Activated naive CD8-positive, alpha-beta T cell treated with anti-CD3 and anti-CD28 coated beads, Interleukin-2, amount 50 U/mL, for 24 hours (primary cell): ENCODE data around the gene ASS1.

Source experiments
- ATAC-seq: fragments of 150-1000 bp; cut with Tn5 transposase; one replicate; pipeline ENCODE4 v1.10.0; 2021
- DNase-seq: peaks from one replicate; pipeline ENCODE4 v3.0.0; 2021
- H3K27ac Mint-ChIP-seq: one replicate; pipeline ENCODE4 v1.8.0; 2021; ENCODE audit warnings: mild to moderate bottlenecking, mixed read lengths
- H3K27me3 Mint-ChIP-seq: one replicate; pipeline ENCODE4 v1.8.0; 2021; ENCODE audit warnings: mixed read lengths
- H3K36me3 Mint-ChIP-seq: one replicate; pipeline ENCODE4 v1.8.0; 2021; ENCODE audit warnings: low read depth, mixed read lengths
- H3K4me1 Mint-ChIP-seq: one replicate; pipeline ENCODE4 v1.8.0; 2021; ENCODE audit warnings: mixed read lengths
- H3K4me3 Mint-ChIP-seq: one replicate; pipeline ENCODE4 v1.8.0; 2021; ENCODE audit warnings: mild to moderate bottlenecking, moderate library complexity, mixed read lengths
- H3K9me3 Mint-ChIP-seq: one replicate; pipeline ENCODE4 v1.8.0; 2021; ENCODE audit warnings: mixed read lengths

ASS1 gene

DNA sequence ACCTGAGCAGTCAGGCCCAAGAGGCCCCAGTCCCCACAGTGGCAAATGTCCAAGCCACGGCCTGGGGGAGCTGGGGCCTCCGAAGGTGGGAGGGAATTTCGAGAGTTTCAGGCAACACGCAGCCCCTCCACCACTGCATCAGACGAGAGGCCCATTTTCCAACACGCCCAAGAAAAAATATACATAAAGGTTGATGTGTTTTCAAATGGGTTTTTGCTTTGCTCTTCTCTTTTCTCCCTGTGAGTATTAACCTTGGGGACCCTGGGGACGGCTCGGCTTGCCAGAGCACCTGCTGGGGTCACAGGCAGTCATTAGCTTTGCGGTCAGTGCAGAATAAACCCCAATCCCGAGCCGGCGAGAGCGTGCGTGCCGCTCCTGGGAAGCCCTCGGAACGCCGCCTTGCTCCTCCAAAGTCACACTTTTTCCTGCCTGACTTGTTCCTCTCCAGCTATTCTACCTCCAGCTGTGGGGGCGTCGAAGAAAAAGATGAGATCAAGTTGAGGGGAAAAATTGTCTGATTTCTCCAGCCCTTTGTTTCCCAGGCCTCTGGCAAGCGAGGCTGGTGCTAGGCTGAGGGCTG, 31.5 kb downstream of the ASS1 start:
- ATAC-seq = no peak

DNA sequence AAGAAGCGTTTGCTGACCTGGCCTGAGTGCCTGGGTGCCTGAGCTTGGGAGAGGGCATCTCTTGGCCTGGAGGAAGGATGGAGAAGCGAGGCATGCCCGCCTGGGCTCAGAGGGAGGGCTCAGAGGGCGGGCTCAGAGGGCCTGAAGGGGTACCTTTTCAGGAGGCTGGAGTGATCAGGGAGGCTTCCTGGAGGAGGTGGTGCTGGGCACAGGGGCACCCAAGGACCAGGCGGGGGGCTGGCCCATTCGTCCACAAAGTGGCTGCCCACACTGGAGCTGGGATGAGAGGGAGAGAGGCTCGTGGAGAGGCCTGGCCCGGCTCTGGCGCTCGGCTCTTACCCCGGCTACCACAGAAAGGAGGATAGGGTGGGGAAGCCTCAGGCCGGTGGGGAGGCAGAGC, 32.8 kb downstream of the ASS1 start:
- DNase-seq (no peak), ATAC-seq (no peak)
- H3K36me3 Mint-ChIP-seq = no peaks in the 10 kb centered on the region
- no peak overlapping the region for H3K4me3 Mint-ChIP-seq
- peaks cover 8% of the 10 kb centered on the region for H3K27me3 Mint-ChIP-seq
- no peaks in the 10 kb centered on the region for H3K4me1 Mint-ChIP-seq
- no peaks in the 10 kb centered on the region for H3K9me3 Mint-ChIP-seq
- no peak overlapping the region for H3K27ac Mint-ChIP-seq

More for the DNA sequence above, 31.5 kb downstream of the ASS1 start:
- Mint-ChIP-seq H3K27me3 (peaks cover 13% of the 10 kb centered on the region), H3K27ac (no peak overlapping the region), H3K4me1 (no peaks in the 10 kb centered on the region), H3K36me3 (no peaks in the 10 kb centered on the region), H3K9me3 (no peaks in the 10 kb centered on the region), H3K4me3 (no peak overlapping the region)
- no peak for DNase-seq

DNA sequence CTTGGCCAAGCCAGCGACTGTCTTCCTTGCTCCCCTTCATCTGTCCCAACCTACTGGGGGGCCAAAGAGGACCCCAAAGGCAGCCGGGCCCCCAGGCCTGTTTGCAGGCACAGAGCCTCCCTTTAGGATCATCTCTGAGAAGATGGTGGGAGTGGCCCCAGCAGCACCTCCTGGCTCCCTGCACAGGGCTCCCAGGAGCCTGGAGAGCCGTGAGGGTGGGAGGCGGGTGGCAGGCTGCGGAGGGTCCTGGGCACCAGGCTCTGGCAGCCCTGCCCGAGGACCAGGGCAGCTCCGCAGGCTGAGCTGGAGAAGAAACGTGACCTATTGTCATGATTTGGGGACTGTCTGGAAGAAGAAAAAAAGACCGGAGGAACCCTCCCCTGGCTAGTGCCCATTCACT, 33.4 kb downstream of the ASS1 start:
- Mint-ChIP-seq H3K36me3 (no peaks in the 10 kb centered on the region), H3K4me3 (no peak overlapping the region), H3K4me1 (no peaks in the 10 kb centered on the region), H3K27ac (no peak overlapping the region), H3K9me3 (no peaks in the 10 kb centered on the region), H3K27me3 (peaks cover 8% of the 10 kb centered on the region)
- DNase-seq (no peak), ATAC-seq (no peak)

DNA sequence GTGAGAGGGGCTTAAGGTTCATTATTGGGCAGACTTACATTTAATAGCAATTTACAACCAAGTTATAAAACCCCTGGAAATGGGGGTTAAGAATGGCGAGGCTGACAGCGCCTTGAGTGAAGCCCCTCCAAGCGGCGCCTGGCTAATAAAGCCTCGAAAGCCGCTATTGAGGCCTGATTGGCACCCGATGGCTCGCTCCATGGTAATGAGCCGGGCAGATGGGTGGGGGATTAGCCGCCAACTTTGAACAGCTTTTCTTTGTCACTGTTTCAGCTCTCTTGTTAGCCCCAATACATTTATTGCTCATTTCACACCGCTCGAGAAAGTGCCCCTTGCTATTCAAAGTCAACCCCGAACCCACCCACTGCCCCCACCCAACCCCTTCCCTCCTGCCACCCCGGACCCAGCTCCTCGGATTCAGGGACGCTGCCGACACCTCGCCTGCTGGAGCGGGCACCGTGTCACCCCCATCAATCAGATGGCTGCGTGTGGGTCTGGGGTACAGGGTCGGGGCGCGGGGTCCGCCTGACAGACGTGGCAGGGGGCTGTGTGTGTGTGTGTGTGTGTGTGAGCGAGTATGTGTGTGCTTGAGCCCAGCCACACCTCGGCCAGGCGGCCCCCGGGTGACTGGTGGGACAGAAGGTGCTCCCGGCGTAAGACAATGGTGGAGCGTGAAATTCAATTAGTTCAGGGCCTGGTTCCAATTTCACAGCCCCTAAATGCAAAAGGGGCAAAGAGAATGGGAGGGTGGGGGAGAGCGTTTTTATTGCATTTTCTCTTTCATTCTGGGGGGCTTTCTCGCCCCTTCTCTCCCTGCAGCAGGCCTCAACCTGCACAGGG, 34.2 kb downstream of the ASS1 start:
- DNase-seq = no peak
- Mint-ChIP-seq H3K9me3 (no peaks in the 10 kb centered on the region), H3K27me3 (peaks cover 12% of the 10 kb centered on the region), H3K4me3 (no peak overlapping the region), H3K4me1 (no peaks in the 10 kb centered on the region), H3K27ac (no peak overlapping the region), H3K36me3 (no peaks in the 10 kb centered on the region)
- ATAC-seq = no peak

DNA sequence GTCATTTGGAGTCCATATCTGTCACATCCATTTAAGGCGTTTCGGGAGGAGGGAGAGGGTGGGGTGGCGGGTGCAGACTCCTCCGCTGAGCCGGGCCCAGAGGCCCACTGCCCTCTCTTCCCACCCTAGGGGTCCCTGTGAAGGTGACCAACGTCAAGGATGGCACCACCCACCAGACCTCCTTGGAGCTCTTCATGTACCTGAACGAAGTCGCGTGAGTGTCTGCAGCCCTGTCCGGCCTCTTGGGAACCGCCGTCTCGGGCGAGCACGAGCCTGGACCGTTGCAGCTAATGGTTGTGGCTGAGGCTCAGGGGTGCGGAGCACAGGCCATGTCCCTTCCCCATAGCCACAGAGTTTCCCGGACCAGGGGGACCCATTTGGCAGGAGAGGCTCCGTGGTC, 34.8 kb downstream of the ASS1 start:
- ATAC-seq (no peak), DNase-seq (no peak)
- H3K36me3 Mint-ChIP-seq = no peaks in the 10 kb centered on the region
- no peak overlapping the region for H3K4me3 Mint-ChIP-seq
- H3K9me3 Mint-ChIP-seq = no peaks in the 10 kb centered on the region
- H3K4me1 Mint-ChIP-seq = no peaks in the 10 kb centered on the region
- H3K27me3 Mint-ChIP-seq = peaks cover 16% of the 10 kb centered on the region
- no peak overlapping the region for H3K27ac Mint-ChIP-seq

DNA sequence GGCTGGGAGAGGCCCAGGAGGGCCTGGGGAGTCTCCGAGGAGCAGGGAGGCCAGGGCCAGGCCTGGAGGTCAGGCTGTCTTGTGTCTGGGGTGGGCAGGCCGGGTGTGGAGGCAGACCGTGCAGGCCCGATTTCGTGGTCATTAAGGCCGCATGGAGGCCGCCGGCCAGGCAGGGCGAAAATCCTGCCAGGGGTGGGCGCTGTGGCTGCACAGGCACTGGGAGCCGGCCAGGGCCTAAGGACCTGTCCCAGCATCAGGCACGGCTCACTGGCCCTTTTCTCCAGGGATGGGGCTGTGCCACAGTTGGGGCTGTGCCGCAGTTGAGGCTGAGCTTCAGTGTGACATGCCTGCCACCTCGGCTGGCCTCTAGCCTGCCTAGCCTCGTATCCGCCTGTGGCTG, 35.9 kb downstream of the ASS1 start:
- no peaks in the 10 kb centered on the region for H3K4me1 Mint-ChIP-seq
- ATAC-seq = no peak
- H3K27me3 Mint-ChIP-seq = peaks cover 20% of the 10 kb centered on the region
- no peaks in the 10 kb centered on the region for H3K9me3 Mint-ChIP-seq
- DNase-seq = no peak
- H3K36me3 Mint-ChIP-seq = no peaks in the 10 kb centered on the region
- H3K4me3 Mint-ChIP-seq = no peak overlapping the region
- no peak overlapping the region for H3K27ac Mint-ChIP-seq

DNA sequence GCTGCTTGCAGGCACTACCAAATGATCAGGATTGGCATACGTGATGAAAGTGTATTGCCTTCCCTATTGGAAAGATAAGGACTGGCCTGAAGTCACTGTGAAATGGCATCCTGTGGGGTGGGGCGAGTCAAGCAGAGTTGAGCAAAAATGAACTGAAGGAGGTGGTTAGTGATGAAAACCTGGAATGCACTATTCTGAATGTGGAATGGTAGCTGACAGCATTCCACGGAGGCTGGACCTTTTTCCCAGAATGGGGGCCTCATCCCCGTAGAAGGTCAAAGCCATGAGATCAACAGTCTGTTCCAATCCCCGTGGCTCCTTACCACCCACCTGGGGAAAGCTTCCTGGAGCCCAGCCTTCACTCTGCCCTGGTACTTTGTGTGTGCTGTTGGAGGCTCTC, 37.7 kb downstream of the ASS1 start:
- peaks cover 22% of the 10 kb centered on the region for H3K27me3 Mint-ChIP-seq
- H3K27ac Mint-ChIP-seq = no peak overlapping the region
- no peaks in the 10 kb centered on the region for H3K36me3 Mint-ChIP-seq

DNA sequence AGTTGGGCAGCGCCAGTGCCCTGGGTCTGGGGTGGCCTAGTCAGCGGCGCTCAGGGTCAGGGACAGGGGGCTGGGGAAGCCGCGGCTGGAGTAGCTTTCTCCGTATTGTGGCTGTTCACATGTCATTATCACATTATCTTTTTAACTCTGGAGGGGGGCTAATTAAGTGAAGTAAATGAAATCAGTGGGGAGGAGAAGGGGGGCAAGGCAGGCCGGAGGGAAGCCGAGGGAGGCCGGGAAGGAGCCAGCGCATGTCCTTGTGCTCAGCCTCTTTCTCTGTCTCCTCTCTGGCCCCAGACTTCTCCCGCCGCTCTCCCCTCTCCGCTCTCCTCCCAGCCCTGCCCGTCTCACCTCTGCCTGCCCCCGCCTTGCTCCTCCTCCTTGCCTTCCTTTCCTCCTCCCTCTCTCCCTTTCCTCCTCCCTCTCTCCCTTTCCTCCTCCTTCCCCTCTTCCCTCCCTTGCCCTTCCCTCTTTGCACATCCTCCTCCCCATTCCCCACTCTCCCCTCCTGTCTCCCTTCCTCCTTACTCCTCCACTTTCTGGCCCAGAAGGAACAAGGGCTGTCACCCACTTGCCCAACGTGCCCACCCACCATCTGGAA, 38.7 kb downstream of the ASS1 start:
- ATAC-seq (no peak), DNase-seq (no peak)
- no peaks in the 10 kb centered on the region for H3K9me3 Mint-ChIP-seq
- no peaks in the 10 kb centered on the region for H3K4me1 Mint-ChIP-seq
- H3K4me3 Mint-ChIP-seq = no peak overlapping the region
- H3K27ac Mint-ChIP-seq = no peak overlapping the region
- H3K27me3 Mint-ChIP-seq = peaks cover 22% of the 10 kb centered on the region
- no peaks in the 10 kb centered on the region for H3K36me3 Mint-ChIP-seq

More for the DNA sequence above, 37.7 kb downstream of the ASS1 start:
- H3K4me3 Mint-ChIP-seq = no peak overlapping the region
- H3K4me1 Mint-ChIP-seq = no peaks in the 10 kb centered on the region
- no peaks in the 10 kb centered on the region for H3K9me3 Mint-ChIP-seq
- DNase-seq (no peak), ATAC-seq (no peak)

DNA sequence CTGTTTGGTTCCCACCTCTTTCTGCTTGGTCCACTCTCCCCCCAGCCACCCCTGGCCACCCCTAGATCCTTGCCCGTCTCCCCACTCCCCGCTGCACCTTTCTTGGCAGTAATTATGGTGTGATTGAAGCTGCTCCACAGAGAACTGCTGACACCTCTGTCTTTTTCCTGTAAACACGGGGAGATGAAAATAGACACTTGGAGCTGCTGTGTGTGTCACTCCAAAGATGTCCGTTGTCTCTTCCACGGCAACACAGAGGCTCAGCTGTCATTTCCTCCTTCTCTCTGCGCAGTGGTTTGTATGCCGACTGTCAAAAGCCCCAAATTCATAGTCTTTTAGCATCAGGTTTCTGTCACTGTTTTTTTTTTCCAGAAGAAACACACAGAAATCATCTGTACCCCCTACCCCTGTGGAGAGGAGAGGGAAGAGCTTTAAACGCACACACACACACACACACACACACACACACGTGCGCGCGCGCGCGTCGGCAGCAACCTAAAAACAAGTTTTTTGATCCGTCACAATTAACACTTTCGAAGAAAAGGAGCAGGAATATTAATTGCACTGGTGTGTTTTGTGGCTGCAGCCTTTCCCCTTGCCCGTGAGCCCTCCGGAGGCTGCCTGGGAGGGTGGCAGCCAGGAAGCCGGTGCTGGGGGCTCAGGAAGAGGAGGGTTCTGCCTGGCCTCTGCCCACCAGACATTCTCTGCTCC, 39.8 kb downstream of the ASS1 start:
- Mint-ChIP-seq H3K4me1 (no peaks in the 10 kb centered on the region), H3K9me3 (no peaks in the 10 kb centered on the region), H3K4me3 (no peak overlapping the region), H3K36me3 (no peaks in the 10 kb centered on the region), H3K27ac (no peak overlapping the region), H3K27me3 (peaks cover 22% of the 10 kb centered on the region)
- DNase-seq (no peak), ATAC-seq (no peak)

DNA sequence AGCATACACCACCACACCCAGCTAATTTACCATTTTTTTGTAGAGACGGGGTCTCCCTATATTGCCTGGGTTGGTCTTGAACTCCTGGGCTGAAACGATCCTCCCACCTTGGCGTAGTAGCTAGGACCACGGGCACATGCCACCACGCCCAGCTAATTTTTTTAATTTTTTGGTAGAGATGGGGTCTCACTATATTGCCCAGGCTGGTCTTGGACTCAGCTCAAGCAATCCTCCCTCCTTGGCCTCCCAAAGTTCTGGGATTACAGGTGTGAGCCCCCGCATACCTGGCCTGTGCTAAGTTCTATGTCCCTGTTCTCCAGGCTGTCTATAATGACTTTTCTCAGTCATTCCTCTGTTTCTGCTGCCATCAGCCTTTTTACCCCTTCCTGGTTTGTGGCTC, 41.3 kb downstream of the ASS1 start:
- ATAC-seq = no peak
- H3K4me3 Mint-ChIP-seq = no peak overlapping the region
- peaks cover 22% of the 10 kb centered on the region for H3K27me3 Mint-ChIP-seq
- no peaks in the 10 kb centered on the region for H3K4me1 Mint-ChIP-seq
- no peak overlapping the region for H3K27ac Mint-ChIP-seq
- H3K36me3 Mint-ChIP-seq = no peaks in the 10 kb centered on the region
- no peaks in the 10 kb centered on the region for H3K9me3 Mint-ChIP-seq
- no peak for DNase-seq

DNA sequence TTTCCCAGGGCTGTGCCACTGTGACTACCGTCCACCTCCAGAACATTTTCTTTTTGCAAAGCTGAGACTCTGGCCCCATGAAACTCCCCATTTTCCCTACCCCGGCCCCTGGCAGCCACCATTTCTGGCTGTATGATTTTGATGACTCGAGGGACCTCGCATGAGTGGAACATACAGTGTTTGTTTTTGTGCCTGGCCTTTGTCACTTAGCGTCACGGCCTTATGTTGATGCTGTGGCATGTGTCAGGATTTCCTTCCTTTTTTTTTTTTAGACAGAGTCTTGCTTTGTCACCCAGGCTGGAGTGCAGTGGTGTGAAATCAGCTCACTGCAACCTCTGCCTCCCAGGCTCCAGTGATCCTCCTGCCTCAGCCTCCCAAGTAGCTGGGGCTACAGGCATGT, 42.7 kb downstream of the ASS1 start:
- H3K4me3 Mint-ChIP-seq = no peak overlapping the region
- H3K27me3 Mint-ChIP-seq = peaks cover 21% of the 10 kb centered on the region
- no peaks in the 10 kb centered on the region for H3K4me1 Mint-ChIP-seq
- H3K36me3 Mint-ChIP-seq = no peaks in the 10 kb centered on the region
- no peaks in the 10 kb centered on the region for H3K9me3 Mint-ChIP-seq
- H3K27ac Mint-ChIP-seq = no peak overlapping the region
- no peak for DNase-seq
- ATAC-seq = no peak

DNA sequence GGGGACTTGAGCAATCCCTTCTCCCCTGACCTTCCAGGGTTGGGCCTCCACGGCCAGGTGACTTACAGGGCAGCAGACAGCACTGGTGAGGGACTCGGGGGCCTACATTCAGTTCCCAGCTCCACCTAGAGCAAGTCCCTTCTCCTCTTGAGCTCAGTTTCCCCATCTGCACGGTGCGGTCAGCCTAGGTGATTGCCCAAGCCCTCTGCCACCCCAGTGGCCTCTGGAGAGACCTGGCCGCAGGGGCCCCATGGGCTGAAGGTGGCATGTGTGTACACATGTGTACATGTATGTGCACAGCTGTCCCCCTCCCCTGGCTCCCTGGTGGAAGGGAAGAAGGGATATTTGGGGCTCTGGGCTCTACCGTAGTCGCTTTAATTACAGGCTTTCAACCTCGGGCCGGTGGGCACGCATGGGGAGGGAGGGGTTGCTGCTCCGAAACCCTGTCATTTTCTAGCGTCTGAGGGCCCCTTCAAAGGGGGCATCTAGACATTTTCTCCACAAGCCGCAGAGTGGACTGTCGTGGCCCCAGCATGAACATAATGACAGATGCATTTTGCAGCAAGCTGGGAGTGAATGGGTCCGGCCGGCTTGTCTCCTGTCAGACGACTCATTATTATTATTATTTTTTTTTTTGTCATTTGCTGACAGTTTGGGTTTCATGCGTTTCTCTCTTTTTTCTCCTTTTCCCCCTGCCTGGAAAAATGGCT, 44.0 kb downstream of the ASS1 start:
- H3K36me3 Mint-ChIP-seq = no peaks in the 10 kb centered on the region
- H3K9me3 Mint-ChIP-seq = no peaks in the 10 kb centered on the region
- H3K27ac Mint-ChIP-seq = no peak overlapping the region
- H3K27me3 Mint-ChIP-seq = peaks cover 14% of the 10 kb centered on the region
- no peak overlapping the region for H3K4me3 Mint-ChIP-seq
- ATAC-seq = no peak
- no peak for DNase-seq
- no peaks in the 10 kb centered on the region for H3K4me1 Mint-ChIP-seq

DNA sequence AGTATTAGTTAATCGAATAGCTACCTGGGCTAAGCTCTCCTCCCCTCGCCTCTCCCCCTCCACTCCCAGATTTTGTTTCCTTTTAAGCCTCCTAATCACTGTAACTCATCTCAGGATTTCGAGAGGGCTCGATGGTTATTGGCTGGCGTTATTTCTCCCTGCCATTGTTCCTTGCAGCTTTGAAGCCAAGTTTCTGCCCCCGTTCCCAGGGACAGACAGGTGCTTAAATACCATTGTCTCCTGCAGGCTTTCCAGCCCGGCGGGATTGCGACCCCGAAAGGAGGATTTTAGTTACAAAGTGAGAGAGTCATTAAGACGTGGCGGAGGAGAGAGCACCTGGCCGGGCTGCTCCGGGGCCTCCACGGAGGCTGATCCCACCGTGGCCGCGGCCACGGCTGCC, 46.2 kb downstream of the ASS1 start:
- H3K4me3 Mint-ChIP-seq = no peak overlapping the region
- peaks cover 5% of the 10 kb centered on the region for H3K27me3 Mint-ChIP-seq
- H3K9me3 Mint-ChIP-seq = peaks cover 4% of the 10 kb centered on the region
- no peaks in the 10 kb centered on the region for H3K4me1 Mint-ChIP-seq
- DNase-seq (no peak), ATAC-seq (no peak)
- no peak overlapping the region for H3K27ac Mint-ChIP-seq
- no peaks in the 10 kb centered on the region for H3K36me3 Mint-ChIP-seq

DNA sequence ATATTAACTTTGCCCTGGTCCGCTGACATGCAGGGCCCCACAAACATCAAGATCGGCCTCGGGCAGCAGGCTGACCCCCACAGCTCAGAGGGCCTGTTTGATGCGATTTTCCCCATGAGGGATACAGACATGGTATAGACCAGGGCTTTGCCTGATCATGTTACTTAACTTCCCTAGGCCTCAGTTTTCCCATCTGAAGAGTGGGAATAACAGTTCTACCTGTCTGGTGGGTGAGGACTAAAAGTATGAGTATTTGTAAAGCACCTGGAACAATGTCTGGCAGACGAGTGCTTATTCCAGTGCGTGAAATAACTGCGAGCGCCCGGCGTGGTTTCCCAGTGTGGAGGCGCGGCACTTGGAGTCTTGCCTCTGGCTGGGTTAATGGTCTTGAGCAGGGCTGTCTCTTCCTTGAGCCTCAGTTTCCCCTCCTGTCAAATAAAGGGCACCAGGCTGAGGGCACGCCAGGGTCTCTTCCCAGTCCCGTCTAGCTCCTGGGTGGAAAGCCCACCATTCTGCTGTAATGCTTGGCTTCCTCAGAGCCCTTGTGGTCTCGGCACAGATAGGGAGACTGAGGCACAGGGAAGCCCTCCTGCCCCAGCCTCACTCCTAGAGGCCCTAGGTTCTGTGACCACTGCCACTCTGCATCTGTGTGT, 47.2 kb downstream of the ASS1 start:
- Mint-ChIP-seq H3K4me1 (no peaks in the 10 kb centered on the region), H3K27ac (no peak overlapping the region), H3K9me3 (peaks cover 4% of the 10 kb centered on the region), H3K27me3 (peaks cover 5% of the 10 kb centered on the region), H3K4me3 (no peak overlapping the region), H3K36me3 (no peaks in the 10 kb centered on the region)
- ATAC-seq (no peak), DNase-seq (no peak)
